Measurements from ENCODE around the gene ANKS1B. TPM values are rescaled to one million over a fixed set of nuclear protein-coding genes. Genes with fewer than 3 reads are reported as not detected.
"Not testable (repeated sequence)": the region's sequence is repeated elsewhere in the genome, so short reads cannot be mapped to it uniquely, and the experiment has no call there.

ANKS1B gene
- total RNA-seq, 1 experiment from 2014 or later: 0.54 TPM

- H3K4me3 ChIP-seq (replicated peaks in 1 of 2; ENCODE audit: low read depth in 1 of 2, low read length in 2 of 2); BruUV-seq (replicated peaks); H3K9ac ChIP-seq (ENCODE audit: low read length); H3K36me3 ChIP-seq (ENCODE audit: control insufficient read depth in 1 of 2, insufficient read depth in 2 of 2, low read length in 2 of 2); H2AFZ ChIP-seq (ENCODE audit: low read depth, low read length, poor library complexity, severe bottlenecking); H3K4me2 ChIP-seq (ENCODE audit: low read length); DNase-seq (ENCODE audit: low read depth, low spot score); H3K27ac ChIP-seq (ENCODE audit: low read depth, low read length); H3K9me2 ChIP-seq (ENCODE audit: insufficient read depth); H3K79me2 ChIP-seq (ENCODE audit: insufficient read depth, low read length); RAD21 ChIA-PET (ENCODE audit: low non-redundant PET in 1 of 2, low total read pairs in 2 of 2, uncharacterized antibody in 2 of 2, unreplicated experiment in 2 of 2); H3K9me3 ChIP-seq (ENCODE audit: control insufficient read depth in 1 of 2, insufficient read depth in 1 of 2, low read depth in 1 of 2, low read length in 2 of 2); CTCF ChIA-PET; POLR2A ChIA-PET; H3K27me3 ChIP-seq (ENCODE audit: insufficient read depth, low read length); H4K20me1 ChIP-seq (ENCODE audit: insufficient read depth); ATAC-seq; intact Hi-C loops (cut with micrococcal nuclease); H3K4me1 ChIP-seq (ENCODE audit: control insufficient read depth in 1 of 2, insufficient read depth in 2 of 2, low read length in 2 of 2): not testable (repeated sequence)
These were observed 21.1 kb upstream of the ANKS1B start for GRCh38 chr12:100005846-100006245.

GRCh38 chr12:99997806-99998205 is 13.1 kb upstream of the ANKS1B start:
- no peaks in the 10 kb centered on the region for H4K20me1 ChIP-seq (ENCODE audit: insufficient read depth)
- POLR2A ChIA-PET: no interaction called here
- RAD21 ChIA-PET (ENCODE audit: low non-redundant PET in 1 of 2, low total read pairs in 2 of 2, uncharacterized antibody in 2 of 2, unreplicated experiment in 2 of 2): no interaction called here
- H3K27me3 ChIP-seq (ENCODE audit: insufficient read depth, low read length): no peaks in the 10 kb centered on the region
- intact Hi-C loops (cut with micrococcal nuclease): no loop called here
- no peak for TF ChIP-seq TCF7L2 (IDR thresholded peaks at IDR 0.05; ENCODE audit: borderline replicate concordance, extremely low read depth, insufficient read depth, insufficient read length)
- TF ChIP-seq FOSL1 (IDR thresholded peaks at IDR 0.05; ENCODE audit: low read depth): no peak
- no peak for TF ChIP-seq JUND (IDR thresholded peaks at IDR 0.05)
- no peak for TF ChIP-seq POLR2AphosphoS5 (IDR thresholded peaks at IDR 0.05; ENCODE audit: low read depth, low read length)
- TF ChIP-seq ELF1 (IDR thresholded peaks at IDR 0.05; ENCODE audit: borderline replicate concordance, low read depth): no peak
- TF ChIP-seq ATF3 (IDR thresholded peaks at IDR 0.05): no peak
- no peak for TF ChIP-seq SRF (IDR thresholded peaks at IDR 0.05; ENCODE audit: low read depth)
- TF ChIP-seq ZFX (IDR thresholded peaks at IDR 0.05): no peak
- no peak for TF ChIP-seq EGR1 (IDR thresholded peaks at IDR 0.05; ENCODE audit: low read depth)
- no peak for TF ChIP-seq EZH2phosphoT487 (IDR thresholded peaks at IDR 0.05; ENCODE audit: borderline replicate concordance)
- no peak for TF ChIP-seq YY1 (IDR thresholded peaks at IDR 0.05; ENCODE audit: extremely low read depth, insufficient replicate concordance, low read depth, low read length)
- TF ChIP-seq ZBTB33 (IDR thresholded peaks at IDR 0.05; ENCODE audit: extremely low read depth, insufficient replicate concordance, low read length): no peak
- TF ChIP-seq CEBPB (IDR thresholded peaks at IDR 0.05; ENCODE audit: low read depth): no peak
- H3K27ac ChIP-seq (ENCODE audit: low read depth, low read length): no peak overlapping the region
- ATAC-seq (no peak), DNase-seq (ENCODE audit: low read depth, low spot score) (no peak)
- no peaks in the 10 kb centered on the region for H3K9me3 ChIP-seq (ENCODE audit: control insufficient read depth in 1 of 2, insufficient read depth in 1 of 2, low read depth in 1 of 2, low read length in 2 of 2)
- no peaks in the 10 kb centered on the region for H3K79me2 ChIP-seq (ENCODE audit: insufficient read depth, low read length)
- no peak overlapping the region for H3K9ac ChIP-seq (ENCODE audit: low read length)
- no peaks in the 10 kb centered on the region for H3K4me1 ChIP-seq (ENCODE audit: control insufficient read depth in 1 of 2, insufficient read depth in 2 of 2, low read length in 2 of 2)
- no peak overlapping the region for H3K4me2 ChIP-seq (ENCODE audit: low read length)
- CTCF ChIA-PET: no interaction called here
- H3K4me3 ChIP-seq (replicated peaks in 1 of 2; ENCODE audit: low read depth in 1 of 2, low read length in 2 of 2): no peak overlapping the region
- H3K9me2 ChIP-seq (ENCODE audit: insufficient read depth): no peaks in the 10 kb centered on the region
- H3K36me3 ChIP-seq (ENCODE audit: control insufficient read depth in 1 of 2, insufficient read depth in 2 of 2, low read length in 2 of 2): no peaks in the 10 kb centered on the region
- H2AFZ ChIP-seq (ENCODE audit: low read depth, low read length, poor library complexity, severe bottlenecking): no peak overlapping the region
- BruUV-seq (replicated peaks): no TSS peak

All from HCT116 (cell line).